ENCODE measurements around the gene AGPAT2. TPM values are rescaled to one million over a fixed set of nuclear protein-coding genes. Genes with fewer than 3 reads are reported as not detected.

Gene AGPAT2
- total RNA-seq, 1 donor from 2014 or later = 47.8 TPM

DNA sequence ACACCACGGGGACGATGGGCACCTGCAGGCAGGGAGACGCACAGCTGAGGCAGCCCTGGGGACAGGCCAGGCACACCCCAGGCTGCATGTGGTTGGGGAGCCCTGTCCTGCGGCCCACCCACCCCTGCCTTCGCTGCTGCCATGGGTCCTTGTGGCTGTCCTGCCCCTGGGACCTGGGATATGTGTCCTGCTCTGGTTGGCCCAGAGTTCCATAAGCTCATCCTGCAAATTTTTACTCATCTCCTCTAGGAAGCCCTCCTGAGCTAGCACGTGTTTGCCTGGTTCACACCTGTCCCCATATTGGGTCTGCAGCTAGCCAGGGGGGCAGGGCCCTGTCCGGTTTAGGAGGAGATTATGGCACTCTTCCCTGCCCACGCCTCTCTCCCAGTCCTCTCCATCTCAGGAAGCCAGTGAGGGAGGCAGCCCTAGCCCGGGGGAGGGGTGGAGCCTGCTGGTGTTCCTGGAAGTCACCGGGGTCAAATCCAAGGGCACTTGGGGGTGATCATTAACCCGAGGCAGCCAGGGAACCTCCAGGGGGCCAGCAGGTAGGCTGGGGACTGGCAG lies 12.4 kb downstream of the AGPAT2 start:
- H3K27ac Mint-ChIP-seq = peak overlapping the region; percentile 29
- no peak overlapping the region for H3K4me3 Mint-ChIP-seq
- TF ChIP-seq, protein P1, sequence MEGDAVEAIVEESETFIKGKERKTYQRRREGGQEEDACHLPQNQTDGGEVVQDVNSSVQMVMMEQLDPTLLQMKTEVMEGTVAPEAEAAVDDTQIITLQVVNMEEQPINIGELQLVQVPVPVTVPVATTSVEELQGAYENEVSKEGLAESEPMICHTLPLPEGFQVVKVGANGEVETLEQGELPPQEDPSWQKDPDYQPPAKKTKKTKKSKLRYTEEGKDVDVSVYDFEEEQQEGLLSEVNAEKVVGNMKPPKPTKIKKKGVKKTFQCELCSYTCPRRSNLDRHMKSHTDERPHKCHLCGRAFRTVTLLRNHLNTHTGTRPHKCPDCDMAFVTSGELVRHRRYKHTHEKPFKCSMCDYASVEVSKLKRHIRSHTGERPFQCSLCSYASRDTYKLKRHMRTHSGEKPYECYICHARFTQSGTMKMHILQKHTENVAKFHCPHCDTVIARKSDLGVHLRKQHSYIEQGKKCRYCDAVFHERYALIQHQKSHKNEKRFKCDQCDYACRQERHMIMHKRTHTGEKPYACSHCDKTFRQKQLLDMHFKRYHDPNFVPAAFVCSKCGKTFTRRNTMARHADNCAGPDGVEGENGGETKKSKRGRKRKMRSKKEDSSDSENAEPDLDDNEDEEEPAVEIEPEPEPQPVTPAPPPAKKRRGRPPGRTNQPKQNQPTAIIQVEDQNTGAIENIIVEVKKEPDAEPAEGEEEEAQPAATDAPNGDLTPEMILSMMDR (conservative IDR thresholded peaks at IDR 0.05) = no peak
- H3K36me3 Mint-ChIP-seq = no peaks in the 10 kb centered on the region
- H3K4me1 Mint-ChIP-seq (ENCODE audit: unreplicated experiment) = peaks cover 5% of the 10 kb centered on the region
- H3K9me3 Mint-ChIP-seq = no peaks in the 10 kb centered on the region
- no peak for DNase-seq (ENCODE audit: extremely low spot score, unreplicated experiment)
- H3K27me3 Mint-ChIP-seq = no peaks in the 10 kb centered on the region

DNA sequence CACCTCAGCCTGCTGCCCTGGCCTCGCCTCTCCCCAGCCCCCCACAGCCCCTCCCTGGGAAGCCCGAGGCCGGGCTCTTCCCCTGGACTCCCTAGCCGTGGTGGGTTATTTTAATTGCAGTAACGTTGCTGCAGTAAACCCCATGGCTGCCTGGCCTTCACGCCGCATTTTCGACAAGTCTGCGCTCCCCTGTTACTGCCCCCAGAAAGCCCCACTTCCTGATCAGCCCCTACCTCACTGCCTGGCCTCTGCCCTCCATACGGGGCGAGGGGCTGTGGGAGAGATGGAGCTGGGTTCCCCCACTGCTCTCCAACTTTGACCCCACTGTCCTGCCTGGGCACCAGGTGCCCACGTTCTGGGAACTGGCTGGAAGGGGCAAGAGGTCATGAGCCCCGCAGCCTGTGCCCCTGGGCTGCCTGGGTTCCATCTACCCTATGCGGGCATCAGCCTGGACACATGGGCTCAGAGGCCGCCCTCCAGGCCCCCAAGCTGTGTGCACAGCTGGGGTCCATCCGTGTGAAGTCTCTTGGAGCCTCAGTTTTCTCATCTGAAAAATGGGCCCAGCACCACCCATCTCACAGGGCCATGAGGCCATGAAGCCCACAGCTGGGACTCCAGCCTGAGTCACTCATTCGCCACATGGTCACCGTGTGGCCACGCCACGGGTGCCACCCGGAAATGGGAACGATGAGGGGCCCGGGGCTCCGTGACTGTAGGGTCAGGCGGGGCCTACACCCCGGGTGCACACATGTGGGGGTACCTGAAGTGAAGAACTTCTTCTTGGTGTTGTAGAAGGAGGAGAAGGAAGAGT lies 13.1 kb downstream of the AGPAT2 start:
- Mint-ChIP-seq H3K36me3 (no peaks in the 10 kb centered on the region), H3K27ac (no peak overlapping the region), H3K9me3 (no peaks in the 10 kb centered on the region), H3K27me3 (no peaks in the 10 kb centered on the region), H3K4me1 (ENCODE audit: unreplicated experiment) (no peaks in the 10 kb centered on the region), H3K4me3 (no peak overlapping the region)
- TF ChIP-seq, protein P1 (conservative IDR thresholded peaks at IDR 0.05) = no peak
- no peak for DNase-seq (ENCODE audit: extremely low spot score, unreplicated experiment)

DNA sequence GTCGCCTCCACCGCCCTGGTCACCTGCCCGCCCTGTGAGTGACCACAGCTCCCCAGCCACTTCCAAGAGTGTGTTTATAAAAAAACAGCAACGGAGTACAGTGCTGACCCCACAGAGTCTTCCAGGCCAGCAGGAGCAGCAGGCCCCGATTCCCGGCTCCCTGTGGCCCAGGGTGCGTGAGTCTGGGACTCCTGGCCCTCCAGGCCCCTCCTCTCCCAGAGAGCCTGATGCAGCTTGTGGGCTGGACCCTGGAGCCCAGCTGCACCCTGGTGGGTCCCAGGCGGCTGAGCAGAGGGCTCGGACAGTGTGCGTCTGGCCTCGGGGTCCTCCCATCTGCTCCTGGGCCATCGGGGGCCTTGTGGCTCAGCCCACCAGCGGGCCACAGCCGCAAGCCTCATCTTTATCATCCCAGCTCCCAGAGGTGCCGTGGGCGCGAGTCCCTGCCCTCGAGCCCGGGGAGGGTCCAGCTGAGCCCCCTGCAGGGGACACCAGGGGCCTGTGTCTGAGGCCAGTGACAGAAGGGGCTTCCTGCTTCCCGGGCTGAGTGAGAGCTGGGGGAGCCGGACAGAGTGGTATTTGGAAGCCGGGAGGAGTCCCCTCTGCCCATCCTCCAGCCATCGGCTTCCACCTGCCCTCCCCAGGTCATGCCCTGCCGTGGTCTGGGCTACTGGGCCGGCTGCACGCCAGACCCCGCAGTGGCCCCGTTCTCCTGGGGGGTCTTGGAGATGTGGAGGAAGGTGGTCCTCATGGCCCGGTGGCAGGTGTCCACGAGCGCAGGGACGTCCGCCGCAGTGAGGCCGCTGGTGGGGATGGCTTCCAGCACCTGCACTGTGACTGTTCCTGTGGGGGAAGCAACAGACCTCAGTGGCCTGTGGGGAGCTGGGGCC lies 13.9 kb downstream of the AGPAT2 start:
- no peaks in the 10 kb centered on the region for H3K9me3 Mint-ChIP-seq
- H3K27ac Mint-ChIP-seq = no peak overlapping the region
- H3K4me3 Mint-ChIP-seq = no peak overlapping the region
- H3K4me1 Mint-ChIP-seq (ENCODE audit: unreplicated experiment) = no peaks in the 10 kb centered on the region
- no peaks in the 10 kb centered on the region for H3K27me3 Mint-ChIP-seq
- H3K36me3 Mint-ChIP-seq = no peaks in the 10 kb centered on the region
- DNase-seq (ENCODE audit: extremely low spot score, unreplicated experiment) = no peak
- TF ChIP-seq, protein P1 (conservative IDR thresholded peaks at IDR 0.05) = no peak

DNA sequence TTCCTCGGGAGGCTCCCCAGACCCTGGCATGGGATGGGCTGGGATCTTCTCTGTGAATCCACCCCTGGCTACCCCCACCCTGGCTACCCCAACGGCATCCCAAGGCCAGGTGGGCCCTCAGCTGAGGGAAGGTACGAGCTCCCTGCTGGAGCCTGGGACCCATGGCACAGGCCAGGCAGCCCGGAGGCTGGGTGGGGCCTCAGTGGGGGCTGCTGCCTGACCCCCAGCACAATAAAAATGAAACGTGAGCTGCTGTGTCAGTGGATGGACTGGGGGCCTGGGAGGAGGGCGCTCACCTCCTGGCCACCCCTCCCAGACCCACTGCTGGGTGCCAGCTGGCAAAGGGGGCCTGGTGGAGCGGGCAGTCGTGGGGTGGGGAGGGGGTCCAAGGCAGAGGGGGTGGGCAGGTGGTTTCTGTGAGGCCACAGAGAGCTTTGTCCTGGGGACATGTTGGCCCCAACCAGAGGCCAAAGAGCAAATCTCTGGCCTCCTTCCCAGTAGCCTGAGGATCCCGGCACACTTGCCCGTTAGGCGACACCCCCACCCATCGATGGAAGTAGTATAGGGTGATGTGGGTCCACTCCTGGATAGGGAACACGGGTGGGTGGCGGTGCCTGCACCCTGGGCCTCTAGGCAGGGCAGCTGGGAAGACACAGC lies 14.7 kb downstream of the AGPAT2 start:
- TF ChIP-seq, protein P1 (conservative IDR thresholded peaks at IDR 0.05) = no peak
- no peak for DNase-seq (ENCODE audit: extremely low spot score, unreplicated experiment)
- Mint-ChIP-seq H3K27me3 (no peaks in the 10 kb centered on the region), H3K9me3 (no peaks in the 10 kb centered on the region), H3K27ac (no peak overlapping the region), H3K4me1 (ENCODE audit: unreplicated experiment) (no peaks in the 10 kb centered on the region), H3K4me3 (no peak overlapping the region), H3K36me3 (no peaks in the 10 kb centered on the region)

DNA sequence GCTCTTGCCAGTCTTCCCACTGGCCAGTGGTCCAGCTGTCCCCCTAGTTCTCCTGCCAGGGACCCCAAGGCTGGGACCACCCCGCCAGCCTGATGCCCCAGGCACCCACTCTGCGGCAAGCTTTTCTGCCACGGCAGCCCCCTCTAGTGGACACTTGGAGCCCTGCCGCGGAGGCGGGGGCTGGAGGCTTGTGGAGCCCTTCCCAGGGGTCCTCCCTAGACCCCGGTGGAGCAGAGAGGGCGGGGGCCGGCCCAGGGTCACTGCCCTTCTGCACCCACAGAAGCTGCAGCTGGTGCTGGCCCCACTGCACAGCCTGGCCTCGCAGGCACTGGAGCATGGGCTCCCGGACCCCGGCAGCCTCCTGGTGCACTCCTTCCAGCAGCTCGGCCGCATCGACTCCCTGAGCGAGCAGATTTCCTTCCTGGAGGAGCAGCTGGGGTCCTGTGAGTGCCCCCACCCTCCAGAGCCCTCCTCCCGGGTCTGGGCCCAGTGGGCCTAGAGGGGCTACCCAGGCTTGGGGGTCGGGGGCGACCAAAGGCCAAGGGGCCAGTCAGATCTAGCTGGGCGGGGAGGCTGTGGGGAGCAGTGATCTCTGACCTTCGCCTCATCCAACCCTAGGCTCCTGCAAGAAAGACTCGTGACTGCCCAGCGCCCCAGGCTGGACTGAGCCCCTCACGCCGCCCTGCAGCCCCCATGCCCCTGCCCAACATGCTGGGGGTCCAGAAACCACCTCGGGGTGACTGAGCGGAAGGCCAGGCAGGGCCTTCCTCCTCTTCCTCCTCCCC lies 15.4 kb downstream of the AGPAT2 start:
- Mint-ChIP-seq H3K27me3 (no peaks in the 10 kb centered on the region), H3K9me3 (no peaks in the 10 kb centered on the region), H3K4me1 (ENCODE audit: unreplicated experiment) (no peaks in the 10 kb centered on the region), H3K36me3 (no peaks in the 10 kb centered on the region), H3K4me3 (no peak overlapping the region), H3K27ac (no peak overlapping the region)
- TF ChIP-seq, protein P1 (conservative IDR thresholded peaks at IDR 0.05) = peak; percentile 90
- DNase-seq (ENCODE audit: extremely low spot score, unreplicated experiment) = no peak
